Endothelial cell of umbilical vein (primary cell): Measurements from ENCODE around the gene DAD1. TPM values are rescaled to one million over a fixed set of nuclear protein-coding genes. Genes with fewer than 3 reads are reported as not detected.

Experiments used
- BruUV-seq: library from RNA; stranded (reverse); fragments of 400-500 nt; replicated peaks from 2 replicates; lab custom pipeline; 2021; lab: Mats Ljungman, UMichigan
- CTCF ChIA-PET: fragments of 300-600, 350-600 bp; sonication (Branson Sonifier 250); formaldehyde crosslinking; loops from one replicate; lab custom pipeline; 2021; ENCODE audit warnings: antibody characterized with exemption, inconsistent platforms; lab: Charles Lee
- POLR2A ChIA-PET: fragments of 300-600, 350-600 bp; sonication (Branson Sonifier 250); formaldehyde crosslinking; loops from one replicate; lab custom pipeline; 2021; ENCODE audit warnings: antibody characterized with exemption, inconsistent platforms; lab: Charles Lee
- DNase-seq: peaks from one replicate; pipeline ENCODE4 v3.0.0-alpha.2; 2011; ENCODE audit warnings: low read depth, low spot score
- FAIRE-seq: peaks from 2 replicates; lab custom pipeline; 2011; peaks lifted over from hg19 to GRCh38; lab: Jason Lieb, UNC
- H2AFZ ChIP-seq: 2 replicates; pipeline ENCODE4 v1.6.0; 2012; ENCODE audit warnings: low read depth, low read length, control low read depth, inconsistent platforms
- H3K27ac ChIP-seq: 2 replicates; pipeline ENCODE4 v1.5.1; 2011; ENCODE audit warnings: low read depth, mild to moderate bottlenecking, control low read depth, low read length, moderate library complexity; ENCODE audit not compliant: insufficient read depth
- H3K27me3 ChIP-seq, 2 experiments: 2 replicates each; pipeline versions ENCODE4 v1.6.0 to v1.6.1; 2011; ENCODE audit warnings: low read length in 2 of 2, mixed read lengths in 1 of 2; ENCODE audit not compliant: control insufficient read depth in 2 of 2, insufficient read depth in 2 of 2
- H3K36me3 ChIP-seq, 2 experiments: 2 replicates in 1 of 2; 3 replicates in 1 of 2; pipeline ENCODE4 v1.5.1; 2011; ENCODE audit warnings: low read length in 2 of 2, mild to moderate bottlenecking in 1 of 2, moderate library complexity in 1 of 2; ENCODE audit not compliant: control insufficient read depth in 2 of 2, insufficient read depth in 2 of 2; ENCODE audit errors: extremely low read depth in 1 of 2
- H3K4me1 ChIP-seq: 3 replicates; pipeline ENCODE4 v1.5.1; 2011; ENCODE audit warnings: mild to moderate bottlenecking, low read length; ENCODE audit not compliant: control insufficient read depth, insufficient read depth; ENCODE audit errors: extremely low read depth
- H3K4me2 ChIP-seq: 2 replicates; pipeline ENCODE4 v1.6.1; 2011; ENCODE audit warnings: low read length, control low read depth, mixed read lengths; ENCODE audit not compliant: insufficient read depth
- H3K4me3 ChIP-seq, 3 experiments: fragments of 200-600 bp in 1 of 3; sonication (generic), shearing (Covaris generic) in 1 of 3; replicated peaks in 1 of 3; 2 replicates each; pipeline ENCODE4 v1.5.1; 2011 to 2016; ENCODE audit warnings: control low read depth in 3 of 3, low read length in 3 of 3, mild to moderate bottlenecking in 2 of 3, inconsistent platforms in 1 of 3, low read depth in 1 of 3, moderate library complexity in 1 of 3; ENCODE audit not compliant: insufficient read depth in 1 of 3
- H3K79me2 ChIP-seq: 2 replicates; pipeline ENCODE4 v1.6.0; 2012; ENCODE audit warnings: low read length, inconsistent platforms; ENCODE audit not compliant: control insufficient read depth, insufficient read depth
- H3K9ac ChIP-seq: replicated peaks from 2 replicates; pipeline ENCODE3; 2011; ENCODE audit warnings: low read length, control low read depth; ENCODE audit not compliant: insufficient read depth; ENCODE audit errors: extremely low read depth
- H3K9me1 ChIP-seq: replicated peaks from 3 replicates; pipeline ENCODE4 v1.6.0; 2011; ENCODE audit warnings: mild to moderate bottlenecking, low read length; ENCODE audit not compliant: control insufficient read depth, insufficient read depth; ENCODE audit errors: extremely low read depth
- H3K9me3 ChIP-seq: replicated peaks from 2 replicates; pipeline ENCODE4 v1.5.1; 2012; ENCODE audit warnings: low read length, inconsistent platforms; ENCODE audit not compliant: control insufficient read depth, insufficient read depth
- H4K20me1 ChIP-seq: replicated peaks from 2 replicates; pipeline ENCODE3; 2011; ENCODE audit warnings: mild to moderate bottlenecking, low read length; ENCODE audit not compliant: control insufficient read depth, insufficient read depth; ENCODE audit errors: extremely low read depth
- EZH2 ChIP-seq: IDR thresholded peaks from 2 replicates; pipeline ENCODE4 v1.6.1; 2012; ENCODE audit warnings: borderline replicate concordance, low read depth, mild to moderate bottlenecking, moderate library complexity, low read length, inconsistent platforms; ENCODE audit not compliant: severe bottlenecking
- FOS ChIP-seq: IDR thresholded peaks from 2 replicates; pipeline ENCODE4 v1.6.1; 2011; ENCODE audit warnings: mild to moderate bottlenecking, low read length, moderate library complexity, borderline replicate concordance; ENCODE audit not compliant: insufficient read depth
- JUN ChIP-seq: IDR thresholded peaks from 2 replicates; pipeline ENCODE4 v1.6.1; 2011; ENCODE audit warnings: borderline replicate concordance, low read depth; ENCODE audit not compliant: insufficient read length, insufficient read depth
- MYC ChIP-seq: IDR thresholded peaks from one replicate; pipeline ENCODE4 v1.6.1; 2011; ENCODE audit warnings: mild to moderate bottlenecking, low read depth, low read length
- POLR2AphosphoS5 ChIP-seq: IDR thresholded peaks from 2 replicates; pipeline ENCODE4 v1.6.1; 2012; ENCODE audit warnings: low read depth, mild to moderate bottlenecking, control low read depth, low read length, moderate library complexity; ENCODE audit not compliant: insufficient read depth
- dilution Hi-C: fragments of 300-500 bp; cut with MboI; formaldehyde crosslinking; loops from one replicate; pipeline ENCODE4 v1.15.0; 2019; ENCODE audit warnings: low sequenced_read_pairs; ENCODE audit not compliant: extremely low pct_ligation_motif_present
- intact Hi-C: fragments of 100-400 bp; cut with micrococcal nuclease; formaldehyde crosslinking; loops from one replicate; pipeline ENCODE4 v1.10.0; 2022
- polyA plus RNA-seq, 4 experiments: library from polyadenylated mRNA; depleted of rRNA in 3 of 4; stranded (reverse) in 3 of 4; unstranded in 1 of 4; fragments of >200 nt; gene quantifications; 2 replicates each; pipeline versions ENCODE4 v1.2.1 to v1.2.3, GENCODE V29; 2011 to 2012; ENCODE audit warnings: missing spikeins in 1 of 4
- total RNA-seq: library from RNA; stranded (reverse); gene quantifications from 2 replicates; pipeline ENCODE4 v1.2.3, GENCODE V29; 2021
- TF ChIP-seq, protein P1 (sequence below), 2 donors: IDR thresholded peaks; 1 replicate in 1 of 2; 2 replicates in 1 of 2; pipeline ENCODE4 v1.5.1; 2011; ENCODE audit warnings: low read length in 2 of 2, mild to moderate bottlenecking in 2 of 2, moderate library complexity in 2 of 2, control low read depth in 1 of 2, inconsistent platforms in 1 of 2, low read depth in 1 of 2; ENCODE audit not compliant: insufficient read depth in 1 of 2; ENCODE audit errors: extremely low read depth in 1 of 2

The DAD1 gene
- total and polyA plus RNA-seq, 2 donors (not counting 3 experiments of a cell fraction or from before 2014, with no cell fraction given): 299 to 1,227 TPM

DNA sequence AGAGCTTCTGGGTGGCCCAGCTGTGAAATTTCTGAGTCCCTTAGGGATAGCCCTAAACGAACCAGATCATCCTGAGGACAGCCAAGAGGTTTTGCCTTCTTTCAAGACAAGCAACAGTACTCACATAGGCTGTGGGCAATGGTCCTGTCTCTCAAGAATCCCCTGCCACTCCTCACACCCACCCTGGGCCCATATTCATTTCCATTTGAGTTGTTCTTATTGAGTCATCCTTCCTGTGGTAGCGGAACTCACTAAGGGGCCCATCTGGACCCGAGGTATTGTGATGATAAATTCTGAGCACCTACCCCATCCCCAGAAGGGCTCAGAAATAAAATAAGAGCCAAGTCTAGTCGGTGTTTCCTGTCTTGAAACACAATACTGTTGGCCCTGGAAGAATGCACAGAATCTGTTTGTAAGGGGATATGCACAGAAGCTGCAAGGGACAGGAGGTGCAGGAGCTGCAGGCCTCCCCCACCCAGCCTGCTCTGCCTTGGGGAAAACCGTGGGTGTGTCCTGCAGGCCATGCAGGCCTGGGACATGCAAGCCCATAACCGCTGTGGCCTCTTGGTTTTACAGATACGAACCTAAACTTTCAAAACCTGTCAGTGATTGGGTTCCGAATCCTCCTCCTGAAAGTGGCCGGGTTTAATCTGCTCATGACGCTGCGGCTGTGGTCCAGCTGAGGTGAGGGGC, 38.9 kb downstream of the DAD1 start:
- H3K27me3 ChIP-seq: no peaks in the 10 kb centered on the region
- no peak overlapping the region for H2AFZ ChIP-seq
- no peaks in the 10 kb centered on the region for H3K79me2 ChIP-seq
- no peaks in the 10 kb centered on the region for H3K9me3 ChIP-seq
- H3K4me1 ChIP-seq: peaks cover 48% of the 10 kb centered on the region
- H3K9ac ChIP-seq: peak overlapping the region; percentile 14
- peak; percentile 95 for FAIRE-seq
- intact Hi-C loops: loop anchor here (10.0 kb wide), 1 partner anchor 635 kb away; no protein-coding TSS in a partner anchor
- no peak overlapping the region for H3K4me3 ChIP-seq
- peak overlapping the region; percentile 19 for H3K4me2 ChIP-seq
- TF ChIP-seq MYC (no peak), JUN (peak; percentile 23), FOS (peak; percentile 66), POLR2AphosphoS5 (peak; percentile 44)
- DNase-seq: peak; percentile 52
- dilution Hi-C loops: no loop called here
- ChIA-PET CTCF (interaction anchor here (1.2 to 1.6 kb wide), 4 partner anchors 77 to 519 kb away, joined by 3 to 5 read pairs (median 4); no protein-coding TSS in a partner anchor), POLR2A (no interaction called here)
- peak overlapping the region; percentile 81 for H3K27ac ChIP-seq
- BruUV-seq: no TSS peak
- no peaks in the 10 kb centered on the region for H3K9me1 ChIP-seq
- H4K20me1 ChIP-seq: no peaks in the 10 kb centered on the region
- H3K36me3 ChIP-seq: no peaks in the 10 kb centered on the region

- peak overlapping the region; percentile 19 for H3K4me2 ChIP-seq
- TF ChIP-seq EZH2 (no peak), POLR2AphosphoS5 (no peak)
- TF ChIP-seq, protein P1, sequence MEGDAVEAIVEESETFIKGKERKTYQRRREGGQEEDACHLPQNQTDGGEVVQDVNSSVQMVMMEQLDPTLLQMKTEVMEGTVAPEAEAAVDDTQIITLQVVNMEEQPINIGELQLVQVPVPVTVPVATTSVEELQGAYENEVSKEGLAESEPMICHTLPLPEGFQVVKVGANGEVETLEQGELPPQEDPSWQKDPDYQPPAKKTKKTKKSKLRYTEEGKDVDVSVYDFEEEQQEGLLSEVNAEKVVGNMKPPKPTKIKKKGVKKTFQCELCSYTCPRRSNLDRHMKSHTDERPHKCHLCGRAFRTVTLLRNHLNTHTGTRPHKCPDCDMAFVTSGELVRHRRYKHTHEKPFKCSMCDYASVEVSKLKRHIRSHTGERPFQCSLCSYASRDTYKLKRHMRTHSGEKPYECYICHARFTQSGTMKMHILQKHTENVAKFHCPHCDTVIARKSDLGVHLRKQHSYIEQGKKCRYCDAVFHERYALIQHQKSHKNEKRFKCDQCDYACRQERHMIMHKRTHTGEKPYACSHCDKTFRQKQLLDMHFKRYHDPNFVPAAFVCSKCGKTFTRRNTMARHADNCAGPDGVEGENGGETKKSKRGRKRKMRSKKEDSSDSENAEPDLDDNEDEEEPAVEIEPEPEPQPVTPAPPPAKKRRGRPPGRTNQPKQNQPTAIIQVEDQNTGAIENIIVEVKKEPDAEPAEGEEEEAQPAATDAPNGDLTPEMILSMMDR (IDR thresholded peaks at IDR 0.05; ENCODE audit: extremely low read depth in 1 of 2, insufficient read depth in 1 of 2, low read depth in 1 of 2, low read length in 2 of 2): no peak
- intact Hi-C loops: no loop called here
- H3K9me1 ChIP-seq: no peaks in the 10 kb centered on the region
- no peaks in the 10 kb centered on the region for H3K79me2 ChIP-seq
- peaks cover 48% of the 10 kb centered on the region for H3K4me1 ChIP-seq
- H3K9me3 ChIP-seq: no peaks in the 10 kb centered on the region
- ChIA-PET POLR2A (no interaction called here), CTCF (interaction anchor here (1.4 kb wide), 1 partner anchor 157 kb away, joined by 4 read pairs; no protein-coding TSS in a partner anchor)
- H3K36me3 ChIP-seq: no peaks in the 10 kb centered on the region
- no peak overlapping the region for H2AFZ ChIP-seq
- BruUV-seq: TSS peak; percentile 8
- DNase-seq (no peak), FAIRE-seq (peak; percentile 35)
- H3K9ac ChIP-seq: peak overlapping the region; percentile 14
- H3K27ac ChIP-seq: peak overlapping the region; percentile 81
- H3K27me3 ChIP-seq: no peaks in the 10 kb centered on the region
- dilution Hi-C loops: no loop called here
- no peak overlapping the region for H3K4me3 ChIP-seq
- H4K20me1 ChIP-seq: no peaks in the 10 kb centered on the region
These were observed 39.6 kb downstream of the DAD1 start for GRCh38 chr14:22549324-22549962.
